NCI-H187 treated with DMSO at 0.1 percent for 48 hours (cell line): ENCODE measurements around the gene KMT2B.
"Not testable (repeated sequence)": the region's sequence is repeated elsewhere in the genome, so short reads cannot be mapped to it uniquely, and the experiment has no call there.

Experiments used
- DNase-seq: peaks from one replicate; lab custom pipeline; 2025; lab: John Stamatoyannopoulos, UW

KMT2B gene, protein sequence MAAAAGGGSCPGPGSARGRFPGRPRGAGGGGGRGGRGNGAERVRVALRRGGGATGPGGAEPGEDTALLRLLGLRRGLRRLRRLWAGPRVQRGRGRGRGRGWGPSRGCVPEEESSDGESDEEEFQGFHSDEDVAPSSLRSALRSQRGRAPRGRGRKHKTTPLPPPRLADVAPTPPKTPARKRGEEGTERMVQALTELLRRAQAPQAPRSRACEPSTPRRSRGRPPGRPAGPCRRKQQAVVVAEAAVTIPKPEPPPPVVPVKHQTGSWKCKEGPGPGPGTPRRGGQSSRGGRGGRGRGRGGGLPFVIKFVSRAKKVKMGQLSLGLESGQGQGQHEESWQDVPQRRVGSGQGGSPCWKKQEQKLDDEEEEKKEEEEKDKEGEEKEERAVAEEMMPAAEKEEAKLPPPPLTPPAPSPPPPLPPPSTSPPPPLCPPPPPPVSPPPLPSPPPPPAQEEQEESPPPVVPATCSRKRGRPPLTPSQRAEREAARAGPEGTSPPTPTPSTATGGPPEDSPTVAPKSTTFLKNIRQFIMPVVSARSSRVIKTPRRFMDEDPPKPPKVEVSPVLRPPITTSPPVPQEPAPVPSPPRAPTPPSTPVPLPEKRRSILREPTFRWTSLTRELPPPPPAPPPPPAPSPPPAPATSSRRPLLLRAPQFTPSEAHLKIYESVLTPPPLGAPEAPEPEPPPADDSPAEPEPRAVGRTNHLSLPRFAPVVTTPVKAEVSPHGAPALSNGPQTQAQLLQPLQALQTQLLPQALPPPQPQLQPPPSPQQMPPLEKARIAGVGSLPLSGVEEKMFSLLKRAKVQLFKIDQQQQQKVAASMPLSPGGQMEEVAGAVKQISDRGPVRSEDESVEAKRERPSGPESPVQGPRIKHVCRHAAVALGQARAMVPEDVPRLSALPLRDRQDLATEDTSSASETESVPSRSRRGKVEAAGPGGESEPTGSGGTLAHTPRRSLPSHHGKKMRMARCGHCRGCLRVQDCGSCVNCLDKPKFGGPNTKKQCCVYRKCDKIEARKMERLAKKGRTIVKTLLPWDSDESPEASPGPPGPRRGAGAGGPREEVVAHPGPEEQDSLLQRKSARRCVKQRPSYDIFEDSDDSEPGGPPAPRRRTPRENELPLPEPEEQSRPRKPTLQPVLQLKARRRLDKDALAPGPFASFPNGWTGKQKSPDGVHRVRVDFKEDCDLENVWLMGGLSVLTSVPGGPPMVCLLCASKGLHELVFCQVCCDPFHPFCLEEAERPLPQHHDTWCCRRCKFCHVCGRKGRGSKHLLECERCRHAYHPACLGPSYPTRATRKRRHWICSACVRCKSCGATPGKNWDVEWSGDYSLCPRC (N-terminal part only)

DNA sequence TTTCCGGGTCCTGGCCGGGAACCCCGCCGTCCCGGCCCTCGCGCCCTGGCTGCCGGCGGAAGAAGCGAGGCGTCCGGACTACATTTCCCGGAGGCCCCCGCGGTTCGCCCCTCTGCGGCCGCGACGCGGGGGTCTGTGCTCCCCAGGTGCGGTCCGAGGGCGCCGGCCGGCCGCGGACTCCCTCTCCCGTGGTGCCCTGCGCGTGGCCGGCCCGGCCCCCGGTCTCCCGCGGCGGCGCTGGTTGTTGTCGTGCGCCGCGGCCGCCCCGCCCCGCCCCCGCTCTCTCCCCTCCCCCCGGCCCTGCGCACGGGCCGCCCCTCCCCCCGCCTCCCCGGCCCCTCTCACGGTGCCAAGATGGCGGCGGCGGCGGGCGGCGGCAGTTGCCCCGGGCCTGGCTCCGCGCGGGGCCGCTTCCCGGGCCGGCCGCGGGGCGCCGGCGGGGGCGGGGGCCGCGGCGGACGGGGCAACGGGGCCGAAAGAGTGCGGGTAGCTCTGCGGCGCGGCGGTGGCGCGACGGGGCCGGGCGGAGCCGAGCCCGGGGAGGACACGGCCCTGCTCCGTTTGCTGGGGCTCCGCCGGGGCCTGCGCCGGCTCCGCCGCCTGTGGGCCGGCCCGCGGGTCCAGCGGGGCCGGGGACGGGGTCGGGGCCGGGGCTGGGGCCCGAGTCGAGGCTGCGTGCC lies at the start of gene KMT2B:
Gene KMT2B, plus strand, starts transcription at position 339 of the 680 bp plus-strand sequence. Its CDS starts 16 bp downstream, at position 355.
- no peak for DNase-seq

DNA sequence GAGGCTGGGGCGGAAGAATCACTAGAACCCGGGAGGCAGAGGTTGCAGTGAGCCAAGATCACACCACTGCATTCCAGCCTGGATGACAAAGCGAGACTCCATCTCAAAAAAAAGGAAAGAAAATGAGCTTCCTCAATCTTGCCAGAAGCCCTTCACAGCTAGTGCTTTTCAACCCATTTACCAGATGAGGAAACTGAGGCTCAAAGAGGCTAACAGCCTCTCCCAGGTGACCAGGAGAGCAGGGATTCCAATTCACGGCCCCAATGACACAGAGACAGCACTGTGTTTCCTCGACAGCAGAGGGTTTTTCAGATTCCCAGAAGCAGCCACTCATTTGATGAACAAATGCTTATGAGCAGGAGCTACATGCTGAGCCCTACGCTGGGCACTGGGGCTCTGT lies 48.2 kb upstream of the KMT2B start:
- DNase-seq = no peak

DNA sequence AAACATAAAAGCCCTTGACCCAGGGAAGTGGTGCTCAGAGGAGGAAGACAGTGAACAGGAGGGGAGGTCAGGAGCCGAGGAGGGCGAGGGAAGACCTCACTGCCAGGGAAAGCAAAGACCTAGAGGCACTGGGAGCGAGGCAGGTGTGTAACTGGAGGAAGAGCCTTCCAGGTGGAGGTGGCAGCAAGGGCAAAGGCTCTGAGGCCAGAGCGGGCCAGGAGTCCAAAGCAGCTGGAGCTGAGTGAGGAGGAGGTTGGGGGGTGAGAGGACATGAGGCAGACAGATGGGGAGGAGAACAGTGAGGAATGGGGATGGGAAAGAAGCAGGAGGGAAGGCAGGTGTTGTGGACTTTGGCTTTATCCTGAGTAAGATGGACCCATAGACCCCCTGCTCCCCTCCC lies 47.8 kb upstream of the KMT2B start:
- DNase-seq = no peak

DNA sequence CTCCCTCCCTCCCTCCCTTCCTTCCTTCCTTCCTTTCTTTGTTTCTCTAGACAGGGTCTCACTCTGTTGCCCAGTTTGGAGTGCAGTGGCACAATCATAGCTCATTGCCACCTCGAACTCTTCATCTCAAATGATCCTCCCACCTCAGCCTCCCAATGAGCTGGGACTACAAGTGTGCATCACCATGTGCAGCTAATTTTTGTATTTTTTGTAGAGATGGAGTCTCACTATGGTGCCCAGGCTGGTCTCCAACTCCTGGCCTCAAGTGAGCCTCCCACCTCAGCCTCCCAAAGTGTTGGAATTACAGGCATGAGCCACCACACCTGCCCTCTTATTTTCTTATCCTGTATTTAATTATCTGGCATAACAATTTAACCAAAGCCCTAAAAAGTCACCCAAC lies 47.1 kb upstream of the KMT2B start:
- DNase-seq = no peak

DNA sequence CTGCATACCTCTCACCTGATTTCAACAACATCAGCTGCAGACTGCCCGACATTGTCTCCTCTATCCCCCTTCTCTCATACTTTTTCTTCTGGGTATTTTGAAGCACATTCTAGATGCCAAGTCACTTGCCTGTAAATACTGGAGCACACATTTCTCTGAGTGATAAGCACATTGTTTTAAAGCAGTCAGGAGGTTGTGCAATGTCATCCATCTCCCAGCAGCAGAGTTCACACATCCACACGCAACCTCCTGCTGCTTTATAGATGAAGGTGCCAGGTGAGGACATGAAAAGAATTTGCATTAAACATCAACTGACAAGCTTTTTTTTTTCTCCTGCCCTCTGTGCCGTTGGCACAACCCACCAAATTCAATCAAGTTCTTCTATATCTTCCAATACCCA lies 46.0 kb upstream of the KMT2B start:
- no peak for DNase-seq

- DNase-seq = no peak
Observed at GRCh38 chr19:35673121-35673804, 44.5 kb upstream of the KMT2B start.

DNA sequence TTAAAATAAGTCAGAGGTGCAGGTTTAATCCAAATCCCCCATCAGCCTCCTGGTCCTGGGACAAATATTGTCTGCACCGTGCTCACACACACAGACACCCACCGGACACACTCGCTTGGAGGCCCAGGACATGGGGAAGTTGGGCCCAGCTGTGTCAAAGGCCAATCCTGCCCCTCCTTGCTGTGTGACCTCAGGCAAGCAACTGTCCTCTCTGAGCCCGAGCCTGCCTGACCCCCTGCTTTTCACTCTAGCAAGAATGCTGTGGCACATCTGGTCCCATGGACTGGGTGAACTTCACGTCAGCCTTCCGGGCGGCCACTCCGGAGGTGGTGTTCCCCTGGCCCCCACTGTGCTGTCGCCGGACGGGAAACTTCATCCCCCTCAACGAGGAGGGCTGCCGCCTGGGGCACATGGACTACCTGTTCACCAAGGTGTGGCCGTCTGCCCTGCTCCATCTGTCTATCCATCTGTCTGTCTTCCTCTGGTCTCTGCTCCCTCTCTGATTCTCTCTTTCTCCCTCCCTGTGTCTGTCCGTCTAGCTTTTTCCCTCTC lies 42.1 kb upstream of the KMT2B start:
- no peak for DNase-seq

DNA sequence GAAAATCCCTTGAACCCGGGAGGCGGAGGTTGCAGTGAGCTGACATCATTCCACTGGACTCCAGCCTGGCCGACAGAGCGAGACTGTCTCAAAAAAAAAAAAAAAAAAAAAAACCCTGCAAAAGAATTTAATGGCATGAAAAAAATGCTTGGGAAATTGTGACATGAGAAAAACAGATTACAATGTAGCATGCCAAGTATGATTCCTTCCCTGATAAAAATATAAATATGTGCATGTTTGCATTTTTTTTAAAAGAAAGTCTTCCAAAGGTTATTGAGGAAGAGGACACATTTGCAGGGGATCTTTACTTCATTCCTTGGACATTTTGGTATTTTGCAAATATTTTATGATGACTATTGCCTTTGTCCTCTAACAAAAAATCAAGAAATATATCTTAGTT lies 28.0 kb upstream of the KMT2B start:
- no peak for DNase-seq

DNA sequence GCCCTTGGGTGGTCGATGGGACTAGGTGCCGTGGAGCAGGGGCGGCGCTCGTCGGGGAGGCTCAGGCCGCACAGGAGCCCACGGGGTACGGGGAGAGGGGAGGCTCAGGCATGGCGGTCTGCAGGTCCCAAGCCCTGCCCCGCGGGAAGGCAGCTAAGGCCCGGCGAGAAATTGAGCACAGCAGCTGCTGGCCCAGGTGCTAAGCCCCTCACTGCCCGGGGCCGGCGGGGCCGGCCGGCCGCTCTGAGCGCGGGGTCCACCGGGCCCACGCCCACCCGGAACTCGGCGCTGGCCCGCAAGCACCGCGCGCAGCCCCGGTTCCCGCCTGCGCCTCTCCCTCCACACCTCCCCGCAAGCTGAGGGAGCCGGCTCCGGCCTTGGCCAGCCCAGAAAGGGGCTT lies 26.7 kb upstream of the KMT2B start:
- DNase-seq = not testable (repeated sequence)

DNA sequence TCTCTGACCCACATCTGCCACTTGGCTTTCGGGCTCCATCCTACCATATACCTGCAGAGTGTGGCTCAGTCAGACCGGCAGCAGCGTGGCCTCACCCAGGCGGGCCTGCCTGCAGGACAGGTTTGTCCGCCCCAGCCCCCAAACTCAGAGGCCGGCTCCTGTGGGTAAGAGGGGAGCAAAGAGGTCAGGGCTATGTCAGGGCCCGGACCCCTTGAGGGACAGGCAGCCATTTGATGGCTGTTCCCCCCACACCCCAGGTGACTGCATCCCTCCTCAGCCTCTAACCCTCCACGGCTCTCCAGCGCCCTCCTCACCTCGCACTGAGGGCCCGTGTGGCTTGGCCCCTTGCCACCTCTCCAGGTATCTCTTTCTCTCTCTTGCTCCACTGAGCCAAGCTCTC lies 25.8 kb upstream of the KMT2B start:
- no peak for DNase-seq

DNA sequence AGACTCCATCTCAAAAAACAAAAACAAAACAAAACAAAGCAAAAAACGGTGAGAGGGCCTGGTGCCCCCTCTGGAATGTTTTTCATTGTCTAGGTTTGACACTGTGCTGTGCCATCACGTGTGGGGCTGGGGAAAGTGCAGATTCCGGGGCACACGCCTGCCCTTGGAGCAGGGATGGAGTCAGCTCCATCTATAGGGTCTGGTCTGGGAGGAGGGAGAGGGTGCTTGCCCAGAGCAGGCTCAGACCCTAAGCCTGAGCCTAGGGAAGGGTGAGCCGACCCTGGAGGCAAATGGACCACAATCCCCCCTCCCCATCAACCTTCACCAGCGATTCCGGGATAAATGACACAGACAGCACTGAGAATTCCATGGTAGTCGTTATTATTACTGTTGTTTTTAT lies 24.4 kb upstream of the KMT2B start:
- DNase-seq = no peak

DNA sequence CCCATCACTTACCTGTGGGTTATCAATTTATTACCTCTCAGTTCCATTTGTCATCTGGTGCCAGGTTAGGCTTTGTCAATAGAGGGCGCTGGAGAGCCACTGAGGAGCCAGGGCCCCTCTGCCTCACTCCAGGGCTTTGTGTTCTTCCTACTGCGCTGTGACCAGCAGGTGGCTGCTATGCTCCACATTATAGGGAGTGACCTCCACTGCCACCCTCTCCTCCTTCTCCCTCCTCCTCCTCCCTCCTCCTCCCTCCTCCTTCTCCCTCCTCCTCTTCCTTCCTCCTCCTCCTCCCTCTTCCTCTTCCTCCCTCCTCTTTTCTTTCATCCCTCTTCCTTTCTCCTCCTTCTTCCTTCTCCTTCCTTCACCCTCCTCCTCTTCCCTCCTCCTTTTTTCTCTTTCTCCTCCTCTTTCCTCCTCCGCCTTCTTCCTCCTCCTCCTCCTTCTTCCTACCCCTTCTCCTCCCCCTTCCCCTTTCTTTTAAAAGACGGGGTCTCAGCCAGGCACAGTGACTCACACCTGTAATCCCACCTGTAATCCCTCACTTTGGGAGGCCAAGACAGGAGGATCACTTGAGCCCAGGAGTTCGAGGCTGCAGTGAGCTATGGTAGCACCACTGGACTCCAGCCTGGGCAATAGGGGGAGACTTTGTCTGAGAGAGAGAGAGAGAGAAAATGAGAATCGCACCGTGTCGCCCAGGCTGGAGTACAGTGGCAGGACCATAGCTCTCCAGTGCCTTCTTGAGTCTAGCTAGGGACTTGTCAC lies 23.8 kb upstream of the KMT2B start:
- DNase-seq = peak; percentile 74

DNA sequence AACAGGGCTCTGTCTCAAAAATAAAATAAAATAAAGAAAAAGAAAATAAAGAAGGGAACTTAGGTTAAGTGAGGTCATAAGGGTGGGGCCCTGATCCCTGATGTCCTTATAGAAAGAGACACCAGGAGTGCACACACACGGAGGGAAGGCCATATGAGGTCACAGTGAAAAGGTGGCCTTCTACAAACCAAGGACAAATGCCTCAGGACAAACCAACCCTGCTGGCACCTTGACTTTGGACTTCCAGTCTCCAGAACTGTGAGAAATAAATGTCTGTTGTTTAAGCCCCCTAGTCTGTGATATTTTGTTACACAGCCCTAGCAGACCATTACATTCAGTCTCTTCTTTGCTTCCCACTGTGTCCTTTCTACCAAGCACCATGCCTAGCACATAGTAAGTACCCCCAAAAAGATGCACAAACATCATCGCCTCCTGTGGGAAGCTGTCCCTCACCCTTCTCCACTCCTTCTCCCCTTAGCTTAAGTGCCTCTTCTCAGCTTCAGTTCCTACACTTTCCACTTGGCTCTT lies 21.8 kb upstream of the KMT2B start:
- no peak for DNase-seq

GRCh38 chr19:35696835-35697234 lies 21.0 kb upstream of the KMT2B start:
- no peak for DNase-seq

DNA sequence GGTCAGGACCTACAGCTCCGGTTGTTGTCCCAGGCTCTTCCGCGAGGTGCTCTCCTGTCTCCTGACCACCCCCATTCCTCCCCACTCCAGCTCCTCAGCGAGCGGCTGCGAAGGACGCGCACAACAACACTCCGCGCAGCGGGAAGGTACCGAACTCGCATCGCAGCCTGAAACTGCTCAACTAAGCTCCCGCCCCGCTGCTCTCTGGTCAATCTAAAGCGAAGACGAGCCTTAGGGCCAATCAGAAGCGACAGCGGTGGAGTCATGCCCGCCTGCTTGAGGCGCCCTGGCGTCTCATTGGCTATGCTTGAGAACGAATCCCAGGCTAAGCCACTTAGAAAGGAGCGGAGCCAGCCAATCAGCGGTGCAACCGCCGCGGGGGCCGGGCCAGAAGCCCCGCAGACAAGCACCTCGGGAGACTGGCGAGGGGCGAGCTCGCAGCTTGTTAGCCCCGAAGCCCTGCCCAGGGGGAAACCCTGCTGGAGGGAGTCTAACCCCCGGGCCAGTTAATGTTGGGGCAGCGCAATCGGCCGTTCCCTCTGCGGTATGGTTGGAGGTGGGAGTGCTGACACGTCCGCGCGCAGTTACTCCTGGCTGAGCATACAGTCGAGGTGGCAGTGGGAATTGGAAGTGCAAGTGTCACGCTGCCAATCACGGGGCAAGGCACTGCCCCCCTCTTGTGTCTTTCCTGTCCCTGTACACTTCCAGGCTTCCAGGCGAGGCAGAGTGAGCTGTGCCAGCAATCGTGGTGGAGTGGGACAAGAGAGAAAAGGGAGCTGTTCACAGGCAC lies 15.4 kb upstream of the KMT2B start:
- DNase-seq = peak; percentile 93

GRCh38 chr19:35703343-35703742 lies 14.5 kb upstream of the KMT2B start:
- no peak for DNase-seq

DNA sequence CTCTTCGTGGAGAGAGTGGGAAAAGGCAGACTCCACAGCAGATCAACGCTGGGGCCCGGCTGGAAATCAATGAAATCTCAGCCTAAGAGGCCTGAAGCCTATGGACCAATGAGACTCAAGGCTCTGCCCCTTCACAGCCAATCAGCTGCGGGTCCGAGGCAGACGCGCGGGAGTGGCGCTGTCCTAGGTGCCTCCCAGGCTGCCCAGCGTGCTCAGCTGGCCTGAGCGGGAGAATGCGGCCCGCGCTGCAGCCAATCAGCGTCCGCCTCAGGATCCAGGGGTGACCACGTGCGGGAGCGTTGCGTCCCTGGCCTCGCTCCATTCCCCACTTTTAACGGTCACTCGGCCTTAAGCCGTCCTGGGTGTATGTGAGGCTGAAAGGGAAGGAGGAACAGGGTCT lies 13.6 kb upstream of the KMT2B start, which contains the start of gene ZBTB32:
Gene ZBTB32, plus strand, starts transcription at position 341 of the 400 bp plus-strand sequence. CDS start 10,069 bp downstream, outside the sequence.
- DNase-seq = no peak

GRCh38 chr19:35708391-35708790 lies 9.4 kb upstream of the KMT2B start:
- no peak for DNase-seq
